Cardiac fibroblast (primary cell): ENCODE results near the gene WSB1.

Experiments
- DNase-seq, 2 donors: peaks; one replicate each; pipeline versions ENCODE4 v3.0.0 to v3.0.0-alpha.2; 2010; ENCODE audit warnings: low read depth in 2 of 2
- H3K4me3 ChIP-seq, 2 donors: replicated peaks in 1 of 2; 1 replicate in 1 of 2; 2 replicates in 1 of 2; pipeline ENCODE4 v1.5.1; 2011; ENCODE audit warnings: low read depth in 2 of 2, low read length in 2 of 2, mild to moderate bottlenecking in 2 of 2, moderate library complexity in 1 of 2
- TF ChIP-seq, protein P1 (sequence below): IDR thresholded peaks from one replicate; pipeline ENCODE4 v1.5.1; 2011; ENCODE audit warnings: low read depth, mild to moderate bottlenecking, low read length, inconsistent platforms

WSB1 gene

GRCh38 chr17:27319541-27320221 is 25.8 kb downstream of the WSB1 start:
- DNase-seq, result peak; percentile 59 to 95
- H3K4me3 ChIP-seq, result no peak overlapping the region
- TF ChIP-seq, protein P1, sequence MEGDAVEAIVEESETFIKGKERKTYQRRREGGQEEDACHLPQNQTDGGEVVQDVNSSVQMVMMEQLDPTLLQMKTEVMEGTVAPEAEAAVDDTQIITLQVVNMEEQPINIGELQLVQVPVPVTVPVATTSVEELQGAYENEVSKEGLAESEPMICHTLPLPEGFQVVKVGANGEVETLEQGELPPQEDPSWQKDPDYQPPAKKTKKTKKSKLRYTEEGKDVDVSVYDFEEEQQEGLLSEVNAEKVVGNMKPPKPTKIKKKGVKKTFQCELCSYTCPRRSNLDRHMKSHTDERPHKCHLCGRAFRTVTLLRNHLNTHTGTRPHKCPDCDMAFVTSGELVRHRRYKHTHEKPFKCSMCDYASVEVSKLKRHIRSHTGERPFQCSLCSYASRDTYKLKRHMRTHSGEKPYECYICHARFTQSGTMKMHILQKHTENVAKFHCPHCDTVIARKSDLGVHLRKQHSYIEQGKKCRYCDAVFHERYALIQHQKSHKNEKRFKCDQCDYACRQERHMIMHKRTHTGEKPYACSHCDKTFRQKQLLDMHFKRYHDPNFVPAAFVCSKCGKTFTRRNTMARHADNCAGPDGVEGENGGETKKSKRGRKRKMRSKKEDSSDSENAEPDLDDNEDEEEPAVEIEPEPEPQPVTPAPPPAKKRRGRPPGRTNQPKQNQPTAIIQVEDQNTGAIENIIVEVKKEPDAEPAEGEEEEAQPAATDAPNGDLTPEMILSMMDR, result no peak

GRCh38 chr17:27320222-27320560 is 26.3 kb downstream of the WSB1 start:
- no peak overlapping the region for H3K4me3 ChIP-seq
- no peak for DNase-seq
- TF ChIP-seq, protein P1, result no peak

- TF ChIP-seq, protein P1, result no peak
- H3K4me3 ChIP-seq, result no peak overlapping the region
- no peak for DNase-seq
Observed at GRCh38 chr17:27321372-27321771, 27.5 kb downstream of the WSB1 start.

GRCh38 chr17:27322026-27322425 is 28.1 kb downstream of the WSB1 start:
- no peak overlapping the region for H3K4me3 ChIP-seq
- DNase-seq, result no peak
- TF ChIP-seq, protein P1, result no peak

- TF ChIP-seq, protein P1, result no peak
- H3K4me3 ChIP-seq, result no peak overlapping the region
- DNase-seq, result no peak
Observed at GRCh38 chr17:27322690-27323508, 29.0 kb downstream of the WSB1 start.

GRCh38 chr17:27323538-27324215 is 29.8 kb downstream of the WSB1 start:
- TF ChIP-seq, protein P1, result no peak
- DNase-seq, result peak; percentile 86 to 94
- H3K4me3 ChIP-seq, result no peak overlapping the region
